Stimulated activated naive B cell treated with anti-CD40 and anti-IgM and Interleukin-4, amounts not matched to agents 10 μg/mL and 1 μg/mL and 100 μg/mL, for 72 hours (primary cell): ENCODE measurements around the gene KRTCAP3.
"Not testable (repeated sequence)": the region's sequence is repeated elsewhere in the genome, so short reads cannot be mapped to it uniquely, and the experiment has no call there.

Source experiments
- ATAC-seq, 2 donors: fragments of 150-1000 bp; cut with Tn5 transposase; replicated peaks; 2 replicates each; pipeline ENCODE4 v1.10.0; 2021; ENCODE audit warnings: moderate library complexity in 1 of 2
- DNase-seq: peaks from one replicate; pipeline ENCODE4 v3.0.0; 2021
- H3K27ac Mint-ChIP-seq: one replicate; pipeline ENCODE4 v1.8.0; 2022; ENCODE audit warnings: mild to moderate bottlenecking, mixed read lengths
- H3K27me3 Mint-ChIP-seq, 2 donors: one replicate each; pipeline ENCODE4 v1.8.0; 2022; ENCODE audit warnings: mixed read lengths in 2 of 2
- H3K36me3 Mint-ChIP-seq, 2 donors: one replicate each; pipeline ENCODE4 v1.8.0; 2022; ENCODE audit warnings: mixed read lengths in 2 of 2, mild to moderate bottlenecking in 1 of 2
- H3K4me1 Mint-ChIP-seq, 2 donors: one replicate each; pipeline ENCODE4 v1.8.0; 2022; ENCODE audit warnings: mixed read lengths in 2 of 2, mild to moderate bottlenecking in 1 of 2
- H3K4me3 Mint-ChIP-seq, 2 donors: one replicate each; pipeline ENCODE4 v1.8.0; 2022; ENCODE audit warnings: mild to moderate bottlenecking in 2 of 2, mixed read lengths in 2 of 2, moderate library complexity in 1 of 2
- H3K9me3 Mint-ChIP-seq, 2 donors: one replicate each; pipeline ENCODE4 v1.8.0; 2022; ENCODE audit warnings: mixed read lengths in 2 of 2, mild to moderate bottlenecking in 1 of 2

Gene KRTCAP3

DNA sequence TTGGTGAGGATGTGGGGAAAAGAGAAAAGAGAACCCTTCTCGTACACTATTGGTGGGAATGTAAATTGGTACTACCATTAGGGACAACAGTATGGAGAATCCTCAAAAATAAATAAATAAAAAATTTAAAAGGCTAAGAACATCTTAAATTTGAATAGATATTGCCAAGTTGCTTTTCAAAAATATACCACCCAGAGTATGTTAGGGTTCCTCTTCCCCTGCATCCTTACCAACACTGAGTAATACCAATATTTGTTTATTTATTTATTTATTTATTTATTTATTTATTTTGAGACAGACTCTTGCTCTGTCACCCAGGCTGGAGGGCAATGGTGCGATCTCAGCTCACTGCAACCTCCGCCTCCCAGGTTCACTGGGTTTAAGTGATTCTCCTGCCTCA, 19.2 kb upstream of the KRTCAP3 start:
- H3K4me1 Mint-ChIP-seq = peaks cover 5 to 7% of the 10 kb centered on the region in 2 donors
- H3K9me3 Mint-ChIP-seq = no peaks in the 10 kb centered on the region
- ATAC-seq (no peak), DNase-seq (no peak)
- no peak overlapping the region for H3K27ac Mint-ChIP-seq
- no peaks in the 10 kb centered on the region for H3K36me3 Mint-ChIP-seq
- no peaks in the 10 kb centered on the region for H3K27me3 Mint-ChIP-seq
- H3K4me3 Mint-ChIP-seq = no peak overlapping the region

DNA sequence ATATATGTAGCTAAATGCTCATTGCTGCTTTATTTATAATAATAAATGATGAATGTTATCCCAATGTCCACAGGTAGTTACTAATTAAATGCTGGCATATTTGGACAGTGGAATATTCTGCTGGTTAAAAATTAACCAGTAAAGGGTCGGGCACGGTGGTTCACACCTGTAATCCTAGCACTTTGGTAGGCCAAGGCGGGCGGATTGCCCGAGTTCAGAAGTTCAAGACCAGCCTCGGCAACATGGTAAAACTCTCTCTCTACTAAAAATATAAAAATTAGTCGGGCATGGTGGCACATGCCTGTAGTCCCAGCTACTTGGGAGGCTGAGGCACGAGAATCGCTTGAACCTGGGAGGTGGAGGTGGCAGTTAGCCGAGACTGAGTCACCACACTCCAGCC, 17.1 kb upstream of the KRTCAP3 start:
- H3K27me3 Mint-ChIP-seq, DNase-seq, H3K36me3 Mint-ChIP-seq, H3K9me3 Mint-ChIP-seq, H3K4me3 Mint-ChIP-seq, H3K27ac Mint-ChIP-seq, ATAC-seq: not testable (repeated sequence)
- peaks cover 8 to 23% of the 10 kb centered on the region in 2 donors for H3K4me1 Mint-ChIP-seq

DNA sequence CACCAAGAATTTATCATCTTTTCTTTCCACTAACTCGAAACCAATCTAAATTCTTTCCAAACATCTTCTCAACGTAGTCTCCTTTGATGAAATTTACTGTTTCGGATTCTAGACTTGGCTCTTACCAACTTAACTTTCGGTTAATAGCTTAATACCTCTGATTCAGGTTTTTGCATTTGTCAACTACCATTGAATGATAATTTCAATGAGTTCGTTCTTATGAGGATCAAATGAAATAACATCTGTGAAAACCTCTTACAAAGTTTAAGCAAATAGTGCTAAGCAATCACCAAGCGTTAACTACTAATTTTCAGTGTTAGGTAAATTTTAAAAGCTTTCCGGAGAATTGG, 14.3 kb upstream of the KRTCAP3 start:
- no peaks in the 10 kb centered on the region for H3K27me3 Mint-ChIP-seq
- no peaks in the 10 kb centered on the region for H3K9me3 Mint-ChIP-seq
- DNase-seq = no peak

DNA sequence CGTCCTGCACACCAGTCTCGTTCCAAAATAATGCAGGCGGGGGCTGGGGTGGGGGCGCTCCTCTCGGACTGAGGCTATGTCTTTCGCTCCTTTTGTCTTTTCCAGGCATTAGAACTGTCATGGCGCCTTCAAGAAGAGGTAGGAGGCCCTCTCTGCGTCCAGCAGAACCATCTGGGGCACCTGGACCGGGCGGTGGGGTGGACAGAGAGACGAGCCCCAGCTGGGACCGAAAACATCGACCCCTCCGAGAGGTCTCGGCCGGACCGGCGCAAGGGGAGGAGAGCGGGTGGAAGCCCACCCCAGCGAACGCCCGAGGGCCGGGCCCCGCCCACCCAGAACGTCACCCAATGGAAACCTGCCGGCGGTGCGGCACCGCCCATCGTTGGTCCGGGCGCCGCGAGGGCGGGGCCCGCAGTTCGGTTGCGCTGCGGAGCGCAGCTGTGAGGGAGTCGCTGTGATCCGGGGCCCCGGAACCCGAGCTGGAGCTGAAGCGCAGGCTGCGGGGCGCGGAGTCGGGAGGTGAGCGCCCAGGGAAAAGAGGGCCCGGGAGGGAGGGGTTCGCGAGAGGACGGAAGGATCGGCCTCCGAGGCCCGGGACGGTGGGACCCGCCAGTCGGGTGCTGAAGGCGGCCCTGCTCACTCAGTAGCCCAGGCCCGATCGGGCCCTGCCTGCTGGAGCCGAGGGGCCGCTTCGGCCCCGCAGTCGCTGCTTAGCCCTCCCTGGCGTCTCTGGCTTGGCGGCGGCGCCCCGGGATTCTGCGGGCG, 13.8 kb upstream of the KRTCAP3 start, which contains the start of gene NRBP1:
Gene NRBP1 (plus strand): TSS at position 419 of the 765 bp plus-strand sequence. CDS start 4,643 bp downstream, outside the sequence.
- Mint-ChIP-seq H3K36me3 (peaks cover 4 to 7% of the 10 kb centered on the region in 2 donors), H3K4me1 (peaks cover 15 to 36% of the 10 kb centered on the region in 2 donors), H3K27ac (peak within 1 kb of the TSS; percentile 98), H3K4me3 (peak within 1 kb of the TSS; percentile 96 to 99), H3K9me3 (no peaks in the 10 kb centered on the region), H3K27me3 (no peaks in the 10 kb centered on the region)
- ATAC-seq (peak; percentile 91 to 94), DNase-seq (peak; percentile 87)

More for the DNA sequence above, 14.3 kb upstream of the KRTCAP3 start:
- Mint-ChIP-seq H3K36me3 (peaks cover 0 to 3% of the 10 kb centered on the region in 2 donors), H3K4me1 (peaks cover 15 to 31% of the 10 kb centered on the region in 2 donors), H3K4me3 (peak overlapping the region; percentile 96 to 99), H3K27ac (peak overlapping the region; percentile 98)
- no peak for ATAC-seq

DNA sequence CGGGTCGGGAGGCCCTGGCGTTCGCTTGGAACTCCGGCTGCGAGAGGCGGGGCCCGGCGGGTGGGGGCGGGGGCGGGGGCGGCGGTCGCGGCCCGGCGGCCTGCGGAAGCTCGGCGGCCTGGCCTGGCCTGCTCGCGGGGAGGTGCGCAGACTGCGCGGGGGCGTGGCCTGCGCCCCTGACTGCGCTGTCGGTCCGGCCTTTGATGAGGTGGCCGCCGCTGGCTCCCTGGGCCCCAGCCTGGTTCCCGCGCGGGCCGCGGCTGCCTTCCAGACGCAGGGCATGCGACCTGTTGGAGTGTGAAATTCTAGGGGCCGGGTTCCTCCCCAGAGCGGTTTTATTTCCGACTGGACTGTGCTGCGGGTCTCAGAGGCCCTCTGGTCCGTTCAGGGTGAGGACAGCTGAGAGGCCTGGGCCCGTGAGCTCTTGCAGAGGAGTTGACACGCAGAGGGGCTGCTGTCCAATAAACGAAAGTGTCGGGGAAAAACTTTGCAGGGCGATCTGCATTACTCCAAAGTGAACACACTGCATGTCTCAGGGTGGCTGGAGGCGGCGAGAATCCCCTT, 13.1 kb upstream of the KRTCAP3 start:
- Mint-ChIP-seq H3K4me3 (peak overlapping the region; percentile 93 to 99), H3K27me3 (no peaks in the 10 kb centered on the region), H3K4me1 (peaks cover 15 to 41% of the 10 kb centered on the region in 2 donors), H3K36me3 (peaks cover 9 to 11% of the 10 kb centered on the region in 2 donors), H3K27ac (peak overlapping the region; percentile 98), H3K9me3 (no peaks in the 10 kb centered on the region)
- ATAC-seq = peak; percentile 82 to 83
- DNase-seq = peak; percentile 73

DNA sequence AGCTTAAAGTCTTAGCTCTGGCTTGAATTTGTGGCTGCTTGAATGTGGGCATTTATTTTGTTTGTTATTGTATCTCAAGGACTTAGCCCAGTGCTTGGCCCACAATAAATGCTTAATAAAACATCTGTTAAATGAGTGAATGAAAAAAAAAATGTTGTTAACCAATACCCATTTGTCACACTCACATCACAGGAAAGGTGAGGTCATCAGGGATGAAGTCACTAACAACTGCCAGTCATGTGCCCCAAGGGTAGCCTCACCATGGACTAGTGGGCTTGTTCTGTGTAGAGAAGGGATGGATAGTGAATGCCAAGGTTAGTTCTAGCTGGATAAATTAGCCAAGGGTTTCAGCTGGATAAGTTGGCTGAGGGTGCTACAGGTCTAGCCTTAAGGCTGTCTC, 10.8 kb upstream of the KRTCAP3 start:
- H3K4me3 Mint-ChIP-seq = peak overlapping the region in 1 of 2 donors; percentile 4
- H3K36me3 Mint-ChIP-seq = peaks cover 26 to 31% of the 10 kb centered on the region in 2 donors
- no peaks in the 10 kb centered on the region for H3K27me3 Mint-ChIP-seq
- H3K4me1 Mint-ChIP-seq = peaks cover 15 to 41% of the 10 kb centered on the region in 2 donors
- H3K9me3 Mint-ChIP-seq = no peaks in the 10 kb centered on the region
- no peak for DNase-seq
- no peak overlapping the region for H3K27ac Mint-ChIP-seq
- ATAC-seq = no peak

DNA sequence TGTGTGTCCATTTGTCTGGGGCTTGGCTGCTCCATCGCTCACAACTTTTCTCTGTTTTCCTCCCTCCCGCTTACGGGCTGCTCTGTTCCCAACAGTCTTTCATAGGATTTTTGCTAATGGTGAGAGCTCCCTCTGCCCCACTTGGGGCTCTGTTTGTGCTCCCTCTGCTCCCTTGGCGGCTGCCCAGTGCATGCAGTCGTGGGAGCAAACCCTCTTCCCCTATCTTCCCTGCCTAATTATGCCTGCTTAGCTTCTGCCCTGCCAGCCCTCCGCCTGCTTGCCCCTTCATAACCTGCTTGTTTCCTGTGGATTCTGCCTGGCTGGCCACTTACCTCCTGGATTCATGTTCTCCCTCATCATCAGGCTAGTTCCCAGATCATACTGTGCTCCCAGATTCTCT, 6.6 kb upstream of the KRTCAP3 start:
- Mint-ChIP-seq H3K36me3 (peaks cover 45 to 60% of the 10 kb centered on the region in 2 donors), H3K4me1 (peaks cover 5 to 12% of the 10 kb centered on the region in 2 donors), H3K27ac (no peak overlapping the region), H3K4me3 (no peak overlapping the region), H3K9me3 (no peaks in the 10 kb centered on the region), H3K27me3 (no peaks in the 10 kb centered on the region)
- DNase-seq (no peak), ATAC-seq (no peak)

DNA sequence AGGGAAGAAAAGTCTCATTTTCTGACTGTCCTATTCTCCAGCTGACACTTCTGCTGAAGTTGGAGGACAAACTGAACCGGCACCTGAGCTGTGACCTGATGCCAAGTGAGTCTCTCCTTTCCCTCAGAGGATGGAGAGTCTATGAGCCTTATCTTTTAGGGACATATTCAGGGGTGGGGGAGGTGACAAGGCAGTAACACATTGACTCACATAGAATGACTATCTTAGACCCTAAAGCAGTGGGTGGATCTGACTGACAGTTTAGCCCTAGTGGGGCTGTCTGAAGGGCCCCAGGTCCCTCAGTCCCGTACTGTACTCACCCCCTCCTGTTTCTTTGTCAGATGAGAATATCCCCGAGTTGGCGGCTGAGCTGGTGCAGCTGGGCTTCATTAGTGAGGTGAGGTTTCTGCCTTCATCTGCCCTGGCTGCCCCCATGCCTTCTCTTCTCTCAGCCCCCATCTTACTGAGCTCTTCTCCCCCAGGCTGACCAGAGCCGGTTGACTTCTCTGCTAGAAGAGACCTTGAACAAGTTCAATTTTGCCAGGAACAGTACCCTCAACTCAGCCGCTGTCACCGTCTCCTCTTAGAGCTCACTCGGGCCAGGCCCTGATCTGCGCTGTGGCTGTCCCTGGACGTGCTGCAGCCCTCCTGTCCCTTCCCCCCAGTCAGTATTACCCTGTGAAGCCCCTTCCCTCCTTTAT, 805 bp upstream of the KRTCAP3 start:
- DNase-seq = no peak
- H3K9me3 Mint-ChIP-seq = no peaks in the 10 kb centered on the region
- ATAC-seq = no peak
- H3K36me3 Mint-ChIP-seq = peaks cover 42 to 63% of the 10 kb centered on the region in 2 donors
- H3K4me1 Mint-ChIP-seq = peaks cover 1 to 15% of the 10 kb centered on the region in 2 donors
- H3K27me3 Mint-ChIP-seq = no peaks in the 10 kb centered on the region
- H3K4me3 Mint-ChIP-seq = no peak overlapping the region
- no peak overlapping the region for H3K27ac Mint-ChIP-seq

DNA sequence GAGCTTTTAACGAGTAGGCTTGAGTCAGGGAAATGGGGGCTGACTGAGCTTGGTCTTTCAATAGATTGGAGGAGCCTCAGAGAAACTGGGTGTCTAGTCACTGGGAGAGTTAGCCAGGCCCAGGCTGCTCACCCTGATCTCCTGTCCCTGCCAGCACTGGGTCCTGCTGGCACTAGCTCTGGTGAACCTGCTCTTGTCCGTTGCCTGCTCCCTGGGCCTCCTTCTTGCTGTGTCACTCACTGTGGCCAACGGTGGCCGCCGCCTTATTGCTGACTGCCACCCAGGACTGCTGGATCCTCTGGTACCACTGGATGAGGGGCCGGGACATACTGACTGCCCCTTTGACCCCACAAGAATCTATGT, 720 bp downstream of the KRTCAP3 start:
- peaks cover 40 to 57% of the 10 kb centered on the region in 2 donors for H3K36me3 Mint-ChIP-seq
- H3K4me1 Mint-ChIP-seq = peaks cover 1 to 15% of the 10 kb centered on the region in 2 donors
- no peak overlapping the region for H3K4me3 Mint-ChIP-seq
- peak in 1 of 2 donors; percentile 31 for ATAC-seq
- H3K9me3 Mint-ChIP-seq = no peaks in the 10 kb centered on the region
- H3K27me3 Mint-ChIP-seq = no peaks in the 10 kb centered on the region
- peak overlapping the region; percentile 60 for H3K27ac Mint-ChIP-seq
- DNase-seq = no peak

DNA sequence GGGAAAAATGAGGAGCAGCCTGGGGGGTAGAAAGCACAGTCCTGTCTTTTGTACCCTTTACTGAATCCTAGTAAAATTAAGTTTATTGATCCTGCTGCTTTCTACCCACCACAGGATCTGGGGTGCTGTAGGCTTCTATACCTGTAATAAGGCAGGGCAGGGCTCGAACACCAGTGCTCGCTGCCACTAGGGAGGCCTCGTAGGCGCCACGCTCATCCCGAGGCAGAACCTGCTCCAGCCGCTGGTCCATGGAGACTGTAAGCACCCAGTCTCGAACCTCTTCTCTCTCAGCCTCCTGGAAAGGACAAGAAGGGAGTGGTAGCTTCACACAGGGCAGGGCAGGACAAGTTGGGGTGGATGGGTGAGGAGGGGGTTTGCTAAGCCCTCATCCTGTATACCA, 3.0 kb downstream of the KRTCAP3 start:
- Mint-ChIP-seq H3K27ac (no peak overlapping the region), H3K4me1 (peaks cover 1 to 15% of the 10 kb centered on the region in 2 donors), H3K27me3 (no peaks in the 10 kb centered on the region), H3K36me3 (peaks cover 34 to 57% of the 10 kb centered on the region in 2 donors), H3K4me3 (no peak overlapping the region), H3K9me3 (no peaks in the 10 kb centered on the region)
- DNase-seq (no peak), ATAC-seq (no peak)

DNA sequence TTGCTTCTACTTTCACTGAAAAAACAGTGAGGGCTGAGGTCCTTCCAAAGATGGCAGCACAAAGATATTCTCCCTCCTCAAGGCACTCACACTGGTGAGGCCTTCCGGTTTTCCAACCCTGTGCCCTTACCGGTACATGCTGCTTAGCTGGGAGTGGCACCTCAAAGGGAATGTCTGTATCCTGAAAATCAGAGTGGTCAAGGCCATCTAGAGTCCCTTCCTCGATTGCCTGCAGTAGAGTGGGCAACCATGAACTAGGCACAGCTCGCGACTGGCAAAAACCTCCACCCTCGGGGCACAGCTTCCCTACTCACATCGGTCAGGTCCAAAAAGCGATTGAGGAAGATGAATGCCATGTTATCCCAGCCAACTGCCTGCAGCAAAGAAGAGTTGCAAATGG, 3.4 kb downstream of the KRTCAP3 start:
- DNase-seq = no peak
- peaks cover 1 to 15% of the 10 kb centered on the region in 2 donors for H3K4me1 Mint-ChIP-seq

DNA sequence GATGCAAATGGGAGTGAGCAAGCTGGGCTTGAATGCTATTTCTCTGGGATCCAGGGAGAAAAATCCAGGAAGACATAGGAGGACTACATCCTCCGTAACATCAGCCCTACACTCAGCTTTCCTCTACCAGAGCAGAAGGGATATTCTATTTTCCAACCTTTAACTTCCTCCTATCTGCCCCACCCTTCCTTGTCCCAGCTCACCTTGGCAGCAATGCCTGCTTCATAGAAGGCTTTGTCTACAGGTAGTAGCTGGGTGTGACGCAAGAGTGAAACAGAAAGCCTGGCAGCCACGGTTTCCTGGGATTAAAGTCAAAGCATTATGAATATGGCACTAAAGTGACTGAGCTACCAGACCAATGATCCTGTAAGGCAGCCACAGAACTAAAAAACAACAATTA, 3.9 kb downstream of the KRTCAP3 start:
- Mint-ChIP-seq H3K27ac (no peak overlapping the region), H3K4me1 (peaks cover 1 to 15% of the 10 kb centered on the region in 2 donors), H3K36me3 (peaks cover 29 to 50% of the 10 kb centered on the region in 2 donors), H3K4me3 (no peak overlapping the region), H3K27me3 (no peaks in the 10 kb centered on the region), H3K9me3 (no peaks in the 10 kb centered on the region)
- no peak for ATAC-seq
- no peak for DNase-seq

More for the DNA sequence above, 3.4 kb downstream of the KRTCAP3 start:
- Mint-ChIP-seq H3K9me3 (no peaks in the 10 kb centered on the region), H3K27ac (peak overlapping the region; percentile 63), H3K27me3 (no peaks in the 10 kb centered on the region), H3K4me3 (no peak overlapping the region), H3K36me3 (peaks cover 32 to 53% of the 10 kb centered on the region in 2 donors)
- ATAC-seq = no peak

DNA sequence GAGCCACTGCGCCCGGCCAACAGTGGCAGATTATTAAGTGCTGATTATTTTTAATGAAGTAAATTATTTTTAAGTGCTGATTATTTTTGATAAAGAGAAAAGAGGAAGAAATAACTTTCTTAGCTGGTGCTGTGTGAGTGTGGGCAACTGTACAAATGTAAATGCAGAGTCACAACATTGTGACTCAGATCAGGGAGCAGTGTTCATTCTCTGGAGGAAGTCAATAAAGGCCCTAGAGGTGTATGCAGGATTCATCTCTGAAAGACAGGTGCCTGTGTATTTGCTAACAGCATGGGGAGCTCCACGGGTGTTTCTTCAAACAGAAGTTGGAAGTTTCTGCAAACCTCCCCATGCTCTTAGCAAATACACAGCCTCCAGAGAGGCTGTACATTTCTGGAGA, 6.2 kb downstream of the KRTCAP3 start:
- no peak for DNase-seq
- peaks cover 19 to 45% of the 10 kb centered on the region in 2 donors for H3K36me3 Mint-ChIP-seq
- H3K27me3 Mint-ChIP-seq = no peaks in the 10 kb centered on the region
- no peak for ATAC-seq
- H3K4me1 Mint-ChIP-seq = peaks cover 0 to under 1% of the 10 kb centered on the region in 2 donors
- H3K9me3 Mint-ChIP-seq = no peaks in the 10 kb centered on the region
- H3K4me3 Mint-ChIP-seq = no peak overlapping the region
- no peak overlapping the region for H3K27ac Mint-ChIP-seq

DNA sequence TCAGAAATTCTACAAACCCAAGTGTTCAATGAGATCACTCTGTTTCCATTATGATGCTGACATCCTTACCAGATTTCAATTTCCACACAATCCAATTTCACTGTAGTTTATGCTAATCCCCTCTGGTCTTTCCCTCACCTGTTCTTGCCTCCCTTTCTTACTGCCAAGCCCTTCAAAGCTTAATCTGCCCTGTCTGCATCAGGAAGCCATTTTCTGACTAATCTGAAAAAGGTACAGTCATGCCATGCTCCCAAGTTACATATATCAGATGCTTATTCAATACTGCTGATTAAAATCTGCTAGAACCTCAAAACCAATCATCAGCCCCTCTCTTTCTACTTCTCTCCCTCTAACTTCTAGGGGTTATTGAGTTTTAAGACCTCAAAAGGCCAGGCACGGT, 8.9 kb downstream of the KRTCAP3 start:
- ATAC-seq (no peak), DNase-seq (no peak)
- peaks cover 25 to 47% of the 10 kb centered on the region in 2 donors for H3K36me3 Mint-ChIP-seq
- H3K27ac Mint-ChIP-seq = no peak overlapping the region
- H3K4me1 Mint-ChIP-seq = no peaks in the 10 kb centered on the region
- H3K4me3 Mint-ChIP-seq = no peak overlapping the region
- no peaks in the 10 kb centered on the region for H3K27me3 Mint-ChIP-seq
- no peaks in the 10 kb centered on the region for H3K9me3 Mint-ChIP-seq
